T47D (cell line): ENCODE results near the gene LEPR.
A peak's percentile ranks its signal among the peaks of the same experiment; 100 is the strongest.

Experiments
- DNase-seq, 2 experiments: peaks; one replicate each; pipeline versions ENCODE4 v3.0.0 to v3.0.0-alpha.2; 2011 to 2012; ENCODE audit warnings: low read depth in 1 of 2, low spot score in 1 of 2
- JUND ChIP-seq: IDR thresholded peaks from 2 replicates; pipeline ENCODE4 v1.6.1; 2012; ENCODE audit warnings: low read depth
- in situ Hi-C: cut with HindIII; loops from 2 replicates; pipeline ENCODE4 v1.10.0; 2016; ENCODE audit warnings: low sequenced_read_pairs, low pct_unique_long_range_greater_than_20kb

The LEPR gene

DNA sequence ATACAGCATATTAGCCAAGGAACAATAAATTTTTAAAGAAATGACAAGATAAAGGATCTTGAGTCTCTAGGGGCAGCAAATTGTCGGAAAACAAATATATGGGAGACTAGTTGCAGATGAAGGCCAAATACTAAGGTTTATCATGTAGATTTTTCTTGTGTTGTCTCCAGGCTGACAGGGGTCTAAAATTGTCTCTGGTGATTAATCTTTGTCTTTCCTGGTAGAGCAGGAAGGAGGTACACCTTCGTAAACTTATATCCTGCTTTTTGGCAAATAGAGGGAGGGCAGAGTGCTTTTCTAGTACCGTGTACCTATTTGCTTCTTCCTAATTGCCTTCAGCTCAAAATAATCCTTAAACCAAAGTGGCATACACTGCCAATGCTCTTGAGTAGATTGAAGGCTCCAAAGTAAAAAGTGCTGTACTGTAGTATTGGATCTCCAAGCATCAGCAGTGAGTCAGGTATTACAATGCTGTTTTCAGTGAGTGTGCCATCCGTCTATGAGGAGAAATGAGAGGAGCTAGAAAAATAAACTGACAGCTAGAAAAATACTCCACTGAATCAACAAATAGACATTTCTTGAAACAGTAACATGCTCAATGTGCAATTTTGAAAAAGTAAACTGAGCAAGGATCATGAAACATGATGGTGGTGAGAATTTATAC lies 1.8 kb upstream of the LEPR start:
- DNase-seq = no peak
- no peak for TF ChIP-seq JUND
- in situ Hi-C loops = no loop called here

DNA sequence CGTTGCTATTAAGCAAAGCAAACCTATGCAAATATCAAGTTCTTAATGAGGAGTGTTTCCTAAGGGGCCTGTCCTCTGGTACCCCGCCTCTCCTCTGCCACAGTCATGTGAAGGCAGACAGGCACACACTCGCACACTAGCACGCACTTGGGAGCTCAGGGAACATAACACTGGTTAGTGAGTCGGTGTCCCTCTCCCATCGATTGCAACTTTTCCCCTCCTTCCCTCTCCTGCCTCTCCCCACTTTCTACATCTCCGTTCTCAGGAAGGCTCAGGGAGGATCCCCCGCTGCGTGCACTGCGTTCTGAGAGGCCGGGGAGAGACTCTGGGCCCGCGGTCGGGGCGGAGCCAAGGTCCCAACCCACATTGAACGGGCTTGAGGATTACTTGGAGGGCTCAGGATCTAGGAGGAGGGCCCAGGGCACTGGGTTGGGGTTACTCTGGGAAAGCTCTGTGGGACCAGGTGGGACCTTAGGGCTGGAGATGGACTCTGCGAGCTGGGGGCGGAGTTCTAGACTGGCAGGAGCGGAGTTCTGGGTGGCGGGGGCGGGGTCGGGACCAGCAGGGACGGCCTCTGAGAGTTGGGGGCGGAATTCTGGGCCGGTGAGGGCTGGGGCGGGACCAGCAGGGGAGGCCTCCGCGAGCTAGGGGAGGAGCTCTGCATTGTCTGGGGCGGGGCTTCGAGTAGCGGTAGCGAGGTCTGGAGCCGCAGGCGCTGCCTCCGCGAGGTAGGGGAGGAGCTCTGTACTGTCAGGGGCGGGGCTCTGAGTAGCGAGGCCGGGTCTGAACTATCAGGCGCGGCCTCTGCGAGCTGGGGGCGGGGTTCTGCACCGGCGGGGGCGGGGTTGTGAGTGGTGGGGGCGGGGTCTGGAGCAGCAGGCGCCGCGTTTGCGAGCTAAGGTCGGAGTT lies 533 bp upstream of the LEPR start:
- no peak for TF ChIP-seq JUND
- peak; percentile 76 to 97 for DNase-seq
- in situ Hi-C loops = no loop called here

DNA sequence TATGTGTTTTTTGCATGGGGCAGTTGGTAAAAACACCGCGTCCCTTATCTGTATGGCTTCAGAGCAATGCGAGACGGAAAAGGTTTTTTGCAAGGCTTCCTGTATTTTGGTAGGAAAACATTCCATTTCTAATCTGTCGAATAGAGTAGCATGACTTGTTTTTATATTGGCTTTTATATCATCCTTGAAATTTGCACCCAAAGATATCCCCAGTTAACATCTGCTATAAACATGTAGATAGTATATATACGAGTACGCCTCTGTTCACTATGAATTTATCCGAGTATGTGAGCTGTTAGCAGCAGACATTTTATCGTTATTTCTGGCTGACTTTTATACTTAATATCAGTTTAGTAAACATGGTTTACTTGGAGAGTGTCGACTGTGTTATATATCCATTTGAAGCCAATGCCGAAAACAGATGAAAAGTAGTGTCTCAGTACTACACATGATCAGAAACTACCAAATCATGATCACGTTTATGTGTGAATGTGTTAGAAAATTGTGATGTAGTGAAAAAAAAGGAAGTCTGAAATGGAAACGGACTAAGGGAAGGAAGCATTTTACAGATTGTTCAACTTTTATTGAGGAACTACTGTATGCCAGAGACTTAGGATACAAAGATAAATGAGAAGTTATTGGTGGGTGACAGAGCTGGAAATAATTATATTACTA lies 1.0 kb downstream of the LEPR start:
- in situ Hi-C loops = no loop called here
- no peak for DNase-seq
- TF ChIP-seq JUND = no peak

DNA sequence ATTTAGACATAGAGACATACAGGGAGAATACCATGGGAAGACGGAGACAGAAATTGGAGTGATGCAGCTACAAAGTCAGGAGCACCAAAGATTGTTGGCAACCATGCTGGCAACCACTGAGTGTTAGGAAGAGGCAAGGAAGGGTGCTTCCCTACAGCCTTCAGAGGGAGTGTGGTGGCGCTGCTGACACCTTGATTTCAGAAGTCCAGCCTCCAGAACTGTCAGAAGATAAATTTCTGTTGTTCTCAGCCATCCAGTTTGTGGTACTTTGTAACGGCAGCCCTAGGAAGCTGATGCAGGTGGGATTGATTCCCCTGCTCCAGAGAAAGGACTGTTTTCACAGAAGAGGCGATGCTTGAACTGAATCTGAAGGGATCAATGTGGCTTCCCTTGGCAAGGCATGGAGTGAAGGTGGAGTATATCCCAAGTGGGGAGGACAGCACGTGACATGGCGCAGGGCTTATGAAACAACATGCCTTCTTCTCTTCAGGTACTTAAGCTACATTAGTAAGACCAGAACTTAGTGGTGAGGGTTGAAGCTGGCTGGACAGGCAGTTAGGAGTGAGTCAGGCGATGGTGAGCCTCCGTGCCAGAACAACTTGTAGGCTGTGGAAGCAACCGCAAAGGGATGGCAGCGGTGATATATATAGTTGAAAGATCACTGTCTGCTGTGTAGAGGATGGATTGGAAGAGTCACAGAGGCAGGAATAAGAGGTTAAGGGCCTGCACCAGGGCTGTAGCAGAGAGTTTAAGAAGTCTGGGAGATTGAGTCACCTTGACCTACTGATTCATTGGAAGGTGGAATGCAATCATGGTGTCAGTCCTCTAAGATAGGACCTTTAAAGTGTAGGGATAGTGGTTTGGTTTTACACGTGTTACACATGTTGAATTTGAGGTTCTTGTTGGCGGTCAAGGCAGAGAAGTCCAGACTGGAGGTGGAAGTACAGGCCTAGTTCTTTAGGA lies 2.1 kb downstream of the LEPR start:
- in situ Hi-C loops = no loop called here
- DNase-seq = peak in 1 of 2 experiments; percentile 27
- no peak for TF ChIP-seq JUND

DNA sequence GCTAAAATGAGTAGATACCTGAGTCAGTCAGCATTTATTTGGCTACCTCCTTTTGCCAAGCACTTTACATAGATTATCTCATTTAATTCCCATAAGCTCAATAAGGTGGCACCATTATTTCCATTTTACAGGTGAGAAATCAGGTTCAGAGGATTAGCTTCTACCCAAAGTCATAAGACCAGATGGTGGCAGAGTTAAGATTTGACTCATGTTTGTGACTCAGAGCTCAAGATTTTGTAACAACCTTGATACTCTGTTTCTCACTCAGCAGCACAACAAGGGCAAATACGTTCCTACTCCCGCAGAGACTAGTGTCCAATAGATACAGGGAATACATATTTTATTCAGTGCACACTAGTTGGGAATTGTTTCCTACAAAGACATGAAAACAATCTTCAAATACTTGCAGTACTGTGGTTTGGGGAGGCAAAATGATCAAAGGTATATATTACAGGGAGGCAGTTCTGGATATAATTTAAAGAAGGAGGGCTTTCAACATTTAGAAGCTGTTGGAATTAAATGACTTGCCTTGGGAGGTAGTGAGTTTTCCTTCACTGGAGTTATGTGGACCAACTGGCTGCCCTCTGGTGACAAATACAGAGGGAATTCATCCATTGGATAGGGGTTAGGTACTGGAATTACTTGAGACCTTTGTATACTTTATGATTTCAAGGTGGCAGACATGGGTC lies 3.6 kb downstream of the LEPR start:
- in situ Hi-C loops = no loop called here
- no peak for TF ChIP-seq JUND
- DNase-seq = no peak

DNA sequence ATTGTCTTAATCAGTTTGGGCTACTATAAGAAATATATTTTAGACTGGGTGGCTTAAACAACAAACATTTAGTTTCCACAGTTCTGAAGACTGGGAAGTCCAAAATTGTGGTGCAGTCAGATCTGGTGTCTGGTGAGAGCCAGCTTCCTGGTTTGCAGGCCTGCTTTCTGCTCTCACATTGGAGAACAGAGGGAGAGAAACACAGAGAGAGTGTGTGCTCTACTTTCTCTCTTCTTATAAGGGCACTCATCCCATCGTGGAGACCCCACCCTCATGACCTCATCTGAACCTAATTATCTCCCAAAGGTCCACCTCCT lies 4.1 kb downstream of the LEPR start:
- in situ Hi-C loops = no loop called here
- no peak for TF ChIP-seq JUND

DNA sequence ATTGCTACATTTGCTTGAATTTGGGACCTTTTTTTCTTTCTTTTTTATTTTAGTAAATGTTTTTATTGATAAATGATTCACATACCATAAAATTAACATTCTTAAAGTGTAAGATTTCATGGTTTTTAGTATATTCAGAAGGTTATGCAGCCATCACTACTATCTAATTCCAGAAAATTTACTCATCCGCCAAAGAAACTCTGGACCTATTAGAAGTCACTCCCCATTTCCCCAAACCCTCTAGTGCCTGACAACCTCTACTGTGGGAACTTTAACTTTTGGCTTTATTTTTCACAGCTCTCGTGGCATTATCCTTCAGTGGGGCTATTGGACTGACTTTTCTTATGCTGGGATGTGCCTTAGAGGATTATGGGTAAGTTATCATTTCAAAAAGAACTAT lies 4.5 kb downstream of the LEPR start:
- DNase-seq = no peak
- TF ChIP-seq JUND = no peak
- in situ Hi-C loops = no loop called here

More for the DNA sequence above, 4.1 kb downstream of the LEPR start:
- DNase-seq = no peak

DNA sequence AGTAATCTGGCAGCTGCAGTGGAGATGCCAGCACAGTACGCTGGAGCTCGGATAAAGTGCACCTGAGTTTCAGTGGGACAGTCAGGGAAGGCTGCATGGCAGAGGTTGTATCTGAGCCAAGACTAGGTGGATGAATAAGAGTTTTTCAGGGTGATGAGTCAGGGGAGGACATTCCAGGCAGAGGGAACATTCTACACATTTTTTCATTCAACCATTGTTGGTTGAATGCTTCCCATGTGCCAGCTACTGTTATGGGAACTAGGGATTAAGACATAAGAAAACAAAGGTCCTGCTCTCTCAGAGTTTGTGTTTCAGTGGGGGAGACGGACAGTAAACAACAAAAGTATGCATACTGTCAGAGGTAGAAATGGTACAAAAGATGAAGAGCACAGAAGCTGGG lies 5.2 kb downstream of the LEPR start:
- in situ Hi-C loops = no loop called here
- peak in 1 of 2 experiments; percentile 66 for DNase-seq
- no peak for TF ChIP-seq JUND

DNA sequence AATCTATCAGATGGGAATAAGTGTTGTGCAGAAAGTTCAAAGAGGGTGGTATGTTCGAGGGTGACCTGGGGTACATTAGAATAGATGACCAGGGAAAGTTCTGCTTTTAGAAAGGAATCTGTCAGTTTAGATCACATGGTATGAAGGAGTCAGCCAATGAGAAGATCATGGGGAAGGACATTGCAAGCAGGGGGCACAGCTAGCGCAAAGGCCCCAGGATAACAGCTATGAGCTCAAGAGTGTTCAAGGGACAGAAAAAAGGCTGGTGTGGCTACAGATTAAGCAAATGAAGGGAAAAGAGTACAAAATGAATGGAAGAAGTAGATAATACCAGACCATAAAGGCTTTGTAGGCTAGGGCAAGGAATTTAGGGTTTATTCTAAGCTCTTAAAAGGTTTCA lies 8.6 kb downstream of the LEPR start:
- in situ Hi-C loops = no loop called here
- no peak for DNase-seq

DNA sequence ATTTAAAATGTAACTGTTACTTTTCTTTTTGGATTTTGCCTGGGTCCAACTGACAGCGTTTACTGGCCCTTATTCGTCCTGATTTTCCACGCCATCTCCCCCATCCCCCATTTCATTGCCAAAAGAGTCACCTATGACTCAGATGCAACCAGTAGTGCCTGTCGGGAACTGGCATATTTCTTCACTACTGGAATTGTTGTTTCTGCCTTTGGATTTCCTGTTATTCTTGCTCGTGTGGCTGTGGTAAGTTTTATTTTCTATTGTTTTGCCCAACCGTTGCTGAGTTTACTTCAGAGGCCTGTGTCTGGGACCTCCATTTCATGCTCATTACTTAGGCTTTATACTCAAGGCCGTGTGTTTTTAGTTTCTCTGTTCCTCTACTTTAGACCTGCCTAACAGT lies 9.3 kb downstream of the LEPR start:
- no peak for TF ChIP-seq JUND
- no peak for DNase-seq
- in situ Hi-C loops = no loop called here

More for the DNA sequence above, 8.6 kb downstream of the LEPR start:
- TF ChIP-seq JUND = no peak

DNA sequence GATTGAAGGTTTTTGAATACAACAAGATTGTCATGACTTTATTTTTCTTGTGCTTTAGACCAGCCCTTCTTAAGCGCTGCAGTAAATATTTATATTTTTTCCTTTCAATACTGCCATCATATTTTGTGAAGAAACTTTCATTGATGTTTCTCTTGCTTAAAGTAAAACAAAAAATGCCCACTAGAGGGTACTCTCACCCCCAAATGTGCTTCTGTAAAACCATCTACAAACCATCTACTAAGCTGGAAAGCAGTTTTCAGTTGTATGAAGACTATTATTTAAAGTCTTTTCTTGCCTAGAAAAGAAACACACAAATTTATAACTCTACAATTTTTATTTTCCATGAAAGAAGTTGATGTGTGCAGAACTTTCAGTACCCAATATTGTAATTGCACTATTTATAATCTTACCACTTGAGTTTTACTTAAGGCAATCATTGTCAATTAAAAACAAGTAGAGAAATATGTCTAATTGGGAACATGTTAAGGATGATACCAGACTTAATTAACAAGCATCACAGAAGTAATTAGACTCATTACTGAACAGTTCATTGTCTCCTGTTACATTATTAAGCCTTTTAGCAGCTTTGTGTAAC lies 10.7 kb downstream of the LEPR start:
- no peak for TF ChIP-seq JUND
- in situ Hi-C loops = no loop called here
- DNase-seq = peak in 1 of 2 experiments; percentile 47

DNA sequence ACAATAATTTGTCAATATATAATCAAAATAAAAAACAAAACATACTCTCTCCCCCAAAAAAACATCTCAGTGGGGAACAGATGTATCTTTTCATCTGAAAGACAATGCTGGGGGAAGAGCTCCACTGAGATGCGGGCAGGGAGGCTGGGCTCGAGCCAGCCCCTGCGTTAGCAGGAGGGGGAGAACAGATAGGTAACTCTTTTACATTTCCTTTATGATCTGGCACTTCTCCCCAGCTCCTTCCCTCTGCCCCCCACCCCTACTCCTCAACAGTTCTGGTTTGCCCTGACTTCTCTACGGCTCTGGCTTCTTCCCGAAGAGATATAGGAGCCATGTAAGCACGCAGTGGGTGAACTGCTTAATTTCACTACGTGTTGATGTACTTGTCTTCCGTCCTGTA lies 12.4 kb downstream of the LEPR start:
- in situ Hi-C loops = no loop called here

More for the DNA sequence above, 12.4 kb downstream of the LEPR start:
- TF ChIP-seq JUND = no peak
- no peak for DNase-seq
